K562 (cell line): ENCODE data around the gene MTRF1L. TPM values are rescaled to one million over a fixed set of nuclear protein-coding genes. Genes with fewer than 3 reads are reported as not detected.

Experiments used
- ATAC-seq: fragments of 200-7000 bp; cut with Tn5 transposase; 3 replicates; pipeline ENCODE4 v1.9.1; 2020; ENCODE audit warnings: moderate library complexity
- BruUV-seq: library from RNA; stranded (reverse); fragments of 400-500 nt; replicated peaks from 2 replicates; lab custom pipeline; 2021; lab: Mats Ljungman, UMichigan
- CTCF ChIA-PET: fragments of 300-600 bp; formaldehyde crosslinking; extraction: SDS; loops from one replicate; lab custom pipeline; 2021; ENCODE audit warnings: low intra/inter-chr PET ratio; lab: Yijun Ruan, JAX
- POLR2A ChIA-PET: fragments of 300-600, 350-650 bp; sonication (Branson Sonifier 250); formaldehyde crosslinking; extraction: SDS; loops from one replicate; lab custom pipeline; 2021; ENCODE audit warnings: antibody characterized with exemption, inconsistent platforms; lab: Yijun Ruan, JAX
- DNase-seq, 4 experiments: peaks; one replicate each; pipeline versions ENCODE4 v3.0.0 to v3.0.0-alpha.2; 2011 to 2018; ENCODE audit warnings: low spot score in 3 of 4, mixed read lengths in 3 of 4; ENCODE audit errors: extremely low read depth in 1 of 4
- FAIRE-seq: peaks from 2 replicates; lab custom pipeline; 2011; peaks lifted over from hg19 to GRCh38; lab: Jason Lieb, UNC
- H2AFZ ChIP-seq: 2 replicates; pipeline ENCODE4 v1.6.0; 2011; ENCODE audit warnings: low read depth, low read length, control low read depth, inconsistent platforms
- H3K27ac ChIP-seq: fragments of 200-600 bp; 3 replicates; pipeline ENCODE4 v1.8.0; 2011; ENCODE audit warnings: low read depth, mild to moderate bottlenecking, control low read depth, inconsistent platforms, low read length, moderate library complexity, mixed read lengths; ENCODE audit errors: extremely low read depth
- H3K27me3 ChIP-seq, 2 experiments: fragments of 300-600 bp in 1 of 2; 2 replicates in 1 of 2; 3 replicates in 1 of 2; pipeline versions ENCODE4 v1.6.0 to v1.8.0; 2011; ENCODE audit warnings: inconsistent platforms in 2 of 2, low read length in 2 of 2, mild to moderate bottlenecking in 1 of 2, mixed read lengths in 1 of 2, moderate library complexity in 1 of 2; ENCODE audit not compliant: control insufficient read depth in 2 of 2, insufficient read depth in 2 of 2
- H3K36me3 ChIP-seq: fragments of 300-600 bp; 3 replicates; pipeline ENCODE4 v1.8.0; 2011; ENCODE audit warnings: mild to moderate bottlenecking, low read length, inconsistent platforms; ENCODE audit not compliant: control insufficient read depth, insufficient read depth
- H3K4me1 ChIP-seq, 2 experiments: fragments of 200-600 bp in 1 of 2; replicated peaks in 1 of 2; 2 replicates in 1 of 2; 3 replicates in 1 of 2; pipeline versions ENCODE4 v1.5.1 to v1.8.0; 2011; ENCODE audit warnings: inconsistent platforms in 2 of 2, low read length in 2 of 2, mild to moderate bottlenecking in 1 of 2, mixed read lengths in 1 of 2, moderate library complexity in 1 of 2; ENCODE audit not compliant: control insufficient read depth in 2 of 2, insufficient read depth in 2 of 2
- H3K4me2 ChIP-seq: 2 replicates; pipeline ENCODE4 v1.6.1; 2011; ENCODE audit warnings: low read length, control low read depth, inconsistent platforms, mixed read lengths; ENCODE audit not compliant: insufficient read depth
- H3K4me3 ChIP-seq: fragments of 200-600 bp; sonication (generic), shearing (Covaris generic); 2 replicates; pipeline ENCODE4 v1.5.1; 2016; ENCODE audit warnings: control low read depth, inconsistent platforms
- H3K79me2 ChIP-seq: fragments of 200-600 bp; 3 replicates; pipeline ENCODE4 v1.8.0; 2011; ENCODE audit warnings: low read length, inconsistent platforms; ENCODE audit not compliant: control insufficient read depth, insufficient read depth
- H3K9ac ChIP-seq, 2 experiments: 2 replicates each; pipeline versions ENCODE4 v1.6.0 to v1.6.1; 2011; ENCODE audit warnings: low read depth in 2 of 2, low read length in 2 of 2, control low read depth in 1 of 2, inconsistent platforms in 1 of 2, mild to moderate bottlenecking in 1 of 2, mixed read lengths in 1 of 2; ENCODE audit not compliant: insufficient read depth in 1 of 2
- H3K9me1 ChIP-seq: one replicate; pipeline ENCODE4 v1.6.0; 2011; ENCODE audit warnings: inconsistent platforms, mild to moderate bottlenecking, low read length, moderate library complexity; ENCODE audit not compliant: control insufficient read depth, insufficient read depth
- H3K9me3 ChIP-seq: replicated peaks from 2 replicates; pipeline ENCODE4 v1.5.1; 2011; ENCODE audit warnings: low read depth, low read length, inconsistent platforms; ENCODE audit not compliant: control insufficient read depth, insufficient read depth
- H4K20me1 ChIP-seq: replicated peaks from 2 replicates; pipeline ENCODE4 v1.6.1; 2011; ENCODE audit warnings: low read length, inconsistent platforms, mixed read lengths; ENCODE audit not compliant: control insufficient read depth, insufficient read depth
- ARNT ChIP-seq, 2 experiments: fragments of 450-650 bp; IDR thresholded peaks; 2 replicates each; pipeline ENCODE4 v1.6.1; 2016; ENCODE audit warnings: mild to moderate bottlenecking in 1 of 2
- ATF7 ChIP-seq: fragments of 450-650 bp; IDR thresholded peaks from 2 replicates; pipeline ENCODE4 v1.7.1; 2014; ENCODE audit warnings: mild to moderate bottlenecking, moderate library complexity
- HDAC8 ChIP-seq: fragments of 450-650 bp; IDR thresholded peaks from 2 replicates; pipeline ENCODE4 v1.6.1; 2016; ENCODE audit warnings: mild to moderate bottlenecking, missing genetic modification characterization, moderate library complexity, missing compliant biosample characterization
- HNRNPUL1 ChIP-seq: fragments of 200-400 bp; formaldehyde crosslinking; IDR thresholded peaks from 2 replicates; pipeline ENCODE4 v1.6.1; 2017; ENCODE audit warnings: low read length
- JUNB ChIP-seq: fragments of 450-650 bp; formaldehyde crosslinking; conservative IDR thresholded peaks from 2 replicates; pipeline ENCODE4 v1.4.0; 2020; ENCODE audit warnings: mild to moderate bottlenecking
- MCM7 ChIP-seq, 2 experiments: fragments of 450-650 bp; IDR thresholded peaks; 2 replicates each; pipeline ENCODE4 v1.6.1; 2016 to 2018
- NFXL1 ChIP-seq: fragments of 450-650 bp; formaldehyde crosslinking; IDR thresholded peaks from 2 replicates; pipeline ENCODE4 v1.4.0; 2021; ENCODE audit warnings: mild to moderate bottlenecking
- NR1H2 ChIP-seq: sonication (generic); formaldehyde crosslinking; IDR thresholded peaks from 2 replicates; pipeline ENCODE4 v1.4.0; 2020; ENCODE audit warnings: mild to moderate bottlenecking, missing genetic modification reagents
- SIN3A ChIP-seq, 2 experiments: fragments of 150-350 bp in 1 of 2; IDR thresholded peaks; 2 replicates each; pipeline ENCODE4 v1.6.1; 2011 to 2016; ENCODE audit warnings: borderline replicate concordance in 2 of 2, low read depth in 2 of 2, low read length in 2 of 2, mild to moderate bottlenecking in 2 of 2, moderate library complexity in 2 of 2; ENCODE audit not compliant: control insufficient read depth in 1 of 2
- TCF15 ChIP-seq: fragments of 250-450 bp; sonication (Bioruptor Pico); IDR thresholded peaks from 2 replicates; pipeline ENCODE4 v1.8.0; 2022; ENCODE audit warnings: moderate library complexity, mild to moderate bottlenecking, inconsistent platforms
- TCF3 ChIP-seq: sonication (generic); formaldehyde crosslinking; IDR thresholded peaks from 2 replicates; pipeline ENCODE4 v1.4.0; 2020; ENCODE audit warnings: mild to moderate bottlenecking, missing genetic modification reagents
- TEAD4 ChIP-seq, 2 experiments: sonication (generic) in 1 of 2; formaldehyde crosslinking in 1 of 2; IDR thresholded peaks; 2 replicates each; pipeline versions ENCODE4 v1.6.1 to v1.8.0; 2012 to 2022; ENCODE audit warnings: borderline replicate concordance in 1 of 2, inconsistent platforms in 1 of 2, low read length in 1 of 2, mild to moderate bottlenecking in 1 of 2, missing genetic modification reagents in 1 of 2
- ZKSCAN3 ChIP-seq: fragments of 250-450 bp; sonication (Bioruptor Pico); IDR thresholded peaks from 2 replicates; pipeline ENCODE4 v1.4.0; 2020
- ZNF324 ChIP-seq: fragments of 250-450 bp; sonication (Bioruptor Pico); IDR thresholded peaks from 2 replicates; pipeline ENCODE4 v1.4.0; 2020; ENCODE audit warnings: mild to moderate bottlenecking
- ZNF707 ChIP-seq: fragments of 250-450 bp; sonication (Bioruptor Pico); conservative IDR thresholded peaks from 2 replicates; pipeline ENCODE4 v1.8.0; 2022; ENCODE audit warnings: inconsistent platforms, mild to moderate bottlenecking, moderate library complexity
- WGBS: fragments of 100-300 bp; shearing (Covaris generic); methylation state at CpG from one replicate; pipeline ENCODE4 v1.1.6; 2016; ENCODE audit warnings: low coverage, mixed read lengths; ENCODE audit not compliant: insufficient coverage; ENCODE audit errors: missing lambda C conversion rate; 5-methylcytosine and 5-hydroxymethylcytosine counted together
- in situ Hi-C: fragments of 300-500 bp; cut with MboI; formaldehyde crosslinking; loops from 4 replicates; pipeline ENCODE4 v1.15.0; 2018; ENCODE audit warnings: inconsistent platforms, mixed read lengths
- intact Hi-C: fragments of 100-400 bp; cut with micrococcal nuclease; formaldehyde crosslinking; loops from 2 replicates; pipeline ENCODE4 v1.14.2; 2022
- polyA plus RNA-seq, 8 experiments: library from polyadenylated mRNA; depleted of rRNA in 4 of 8; stranded (reverse) in 5 of 8; unstranded in 3 of 8; fragments of >200 nt; fragmentation: Nextera tagmentation in 2 of 8; fragmentation: Illumina TruSeq in 1 of 8; extraction: Ambion mirVana in 2 of 8; extraction: Trizol in 1 of 8; gene quantifications; 2 replicates each; pipeline versions ENCODE4 v1.2.1 to v1.2.3, GENCODE V29; 2011 to 2014; ENCODE audit warnings: inconsistent platforms in 1 of 8, missing spikeins in 1 of 8
- total RNA-seq, 7 experiments: library from RNA; depleted of rRNA in 6 of 7; stranded (reverse); fragments of >200 nt in 6 of 7; fragmentation: Illumina TruSeq in 2 of 7; extraction: Trizol in 2 of 7; gene quantifications; 2 replicates each; pipeline versions ENCODE4 v1.2.1 to v1.2.3, GENCODE V29; 2011 to 2021; ENCODE audit warnings: low replicate concordance in 1 of 7
- TF ChIP-seq, protein P1 (sequence below): fragments of 250-450 bp; sonication (Bioruptor Pico); IDR thresholded peaks from 2 replicates; pipeline ENCODE4 v1.6.1; 2021; ENCODE audit warnings: mild to moderate bottlenecking
- TF ChIP-seq, protein P2 (sequence below): sonication (generic); formaldehyde crosslinking; IDR thresholded peaks from 2 replicates; pipeline ENCODE4 v1.8.0; 2023; ENCODE audit warnings: mild to moderate bottlenecking, missing genetic modification reagents
- TF ChIP-seq, protein P3 (sequence below), 2 experiments: fragments of 450-650 bp in 1 of 2; sonication (generic) in 1 of 2; formaldehyde crosslinking in 1 of 2; IDR thresholded peaks in 1 of 2; conservative IDR thresholded peaks in 1 of 2; 2 replicates each; pipeline versions ENCODE4 v1.6.1 to v1.8.1; 2016 to 2023; ENCODE audit warnings: mild to moderate bottlenecking in 2 of 2, moderate library complexity in 2 of 2, inconsistent platforms in 1 of 2, missing genetic modification reagents in 1 of 2

The MTRF1L gene
- total and polyA plus RNA-seq, 9 of the 15 experiments (the other 6 are each of a cell fraction or from before 2014, with no cell fraction given): 10.7 to 34.0 (median 30.2) TPM

- no peaks in the 10 kb centered on the region; a peak in 1 of 5 replicates for H3K27me3 ChIP-seq
- H3K79me2 ChIP-seq: peaks cover 76% of the 10 kb centered on the region
- intact Hi-C loops: loop anchor here (2.0 to 5.0 kb wide), 3 partner anchors 19 to 1610 kb away; partner anchors contain the start of genes FBXO5 and ZBTB2
- BruUV-seq: TSS peak; percentile 59
- CTCF ChIA-PET: no interaction called here
- H3K9me3 ChIP-seq: peaks cover 6% of the 10 kb centered on the region
- H3K9me1 ChIP-seq: no peaks in the 10 kb centered on the region
- H3K27ac ChIP-seq: peak overlapping the region; percentile 88
- peaks cover 42% of the 10 kb centered on the region for H3K36me3 ChIP-seq
- POLR2A ChIA-PET: interaction anchor here (3.5 kb wide), 1 partner anchor 18 kb away, joined by 37 read pairs; the partner anchor contains the start of gene FBXO5
- H3K4me1 ChIP-seq: peaks cover 0 to 3% of the 10 kb centered on the region in 2 experiments; a peak in 2 of 5 replicates
- WGBS: 0% methylated on average over 16 of the region's 31 CpGs
- in situ Hi-C loops: no loop called here
- H4K20me1 ChIP-seq: no peaks in the 10 kb centered on the region
- H2AFZ ChIP-seq: peak overlapping the region; percentile 41; the same call in 1 of the 2 replicates
- H3K4me2 ChIP-seq: peak overlapping the region; percentile 98
- peak overlapping the region; percentile 89 for H3K4me3 ChIP-seq
- ATAC-seq (peak; percentile 58), DNase-seq (peak in 3 of 4 experiments; percentile 17 to 42 (median 25)), FAIRE-seq (peak; percentile 35)
- H3K9ac ChIP-seq: peak overlapping the region; percentile 93 to 96
- no peak for TF ChIP-seq TCF15 (CRISPR knock-in tag)
- TF ChIP-seq, protein P1, sequence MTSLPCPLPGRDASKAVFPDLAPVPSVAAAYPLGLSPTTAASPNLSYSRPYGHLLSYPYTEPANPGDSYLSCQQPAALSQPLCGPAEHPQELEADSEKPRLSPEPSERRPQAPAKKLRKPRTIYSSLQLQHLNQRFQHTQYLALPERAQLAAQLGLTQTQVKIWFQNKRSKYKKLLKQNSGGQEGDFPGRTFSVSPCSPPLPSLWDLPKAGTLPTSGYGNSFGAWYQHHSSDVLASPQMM (CRISPR knock-in tag): no peak
- TF ChIP-seq HDAC8 (tag): no peak
- TF ChIP-seq TEAD4 (IDR thresholded peaks at IDR 0.05; ENCODE audit: low read length): no peak
- no peak for TF ChIP-seq TEAD4 (CRISPR knock-in tag; IDR thresholded peaks at IDR 0.05; ENCODE audit: borderline replicate concordance)
- 0 out of 2 replicates have a peak, but pooled peaks have one; percentile 7 for TF ChIP-seq TCF3 (CRISPR knock-in tag)
- TF ChIP-seq, protein P2, sequence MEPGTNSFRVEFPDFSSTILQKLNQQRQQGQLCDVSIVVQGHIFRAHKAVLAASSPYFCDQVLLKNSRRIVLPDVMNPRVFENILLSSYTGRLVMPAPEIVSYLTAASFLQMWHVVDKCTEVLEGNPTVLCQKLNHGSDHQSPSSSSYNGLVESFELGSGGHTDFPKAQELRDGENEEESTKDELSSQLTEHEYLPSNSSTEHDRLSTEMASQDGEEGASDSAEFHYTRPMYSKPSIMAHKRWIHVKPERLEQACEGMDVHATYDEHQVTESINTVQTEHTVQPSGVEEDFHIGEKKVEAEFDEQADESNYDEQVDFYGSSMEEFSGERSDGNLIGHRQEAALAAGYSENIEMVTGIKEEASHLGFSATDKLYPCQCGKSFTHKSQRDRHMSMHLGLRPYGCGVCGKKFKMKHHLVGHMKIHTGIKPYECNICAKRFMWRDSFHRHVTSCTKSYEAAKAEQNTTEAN: no peak
- TF ChIP-seq ZKSCAN3 (CRISPR knock-in tag): no peak
- no peak for TF ChIP-seq HNRNPUL1
- TF ChIP-seq, protein P3, sequence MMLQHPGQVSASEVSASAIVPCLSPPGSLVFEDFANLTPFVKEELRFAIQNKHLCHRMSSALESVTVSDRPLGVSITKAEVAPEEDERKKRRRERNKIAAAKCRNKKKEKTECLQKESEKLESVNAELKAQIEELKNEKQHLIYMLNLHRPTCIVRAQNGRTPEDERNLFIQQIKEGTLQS (IDR thresholded peaks at IDR 0.05): peak; percentile 78
- TF ChIP-seq, protein P3 (CRISPR knock-in tag; conservative IDR thresholded peaks at IDR 0.05): no peak
- no peak for TF ChIP-seq NFXL1
- TF ChIP-seq MCM7 (IDR thresholded peaks at IDR 0.05): no peak
- peak in 1 of 2 experiments; percentile 50; a peak in 2 of 4 replicates for TF ChIP-seq SIN3A (IDR thresholded peaks at IDR 0.05; ENCODE audit: borderline replicate concordance in 2 of 2, control insufficient read depth in 1 of 2, low read depth in 2 of 2, low read length in 2 of 2)
- TF ChIP-seq NR1H2 (CRISPR knock-in tag): no peak; the same call in 1 of the 2 replicates
- TF ChIP-seq ARNT (IDR thresholded peaks at IDR 0.05): 0 out of 4 replicates have a peak, but pooled peaks of 1 of the 2 experiments have one; percentile 14
- TF ChIP-seq JUNB: no peak
- TF ChIP-seq ATF7: peak; percentile 62; the same call in 1 of the 2 replicates
- TF ChIP-seq ZNF324 (CRISPR knock-in tag): no peak
- TF ChIP-seq ZNF707 (CRISPR knock-in tag): no peak
These were observed 519 bp downstream of the MTRF1L start for GRCh38 chr6:153001767-153002612.
